ENCODE data around the gene PKDCC. TPM values are rescaled to one million over a fixed set of nuclear protein-coding genes. Genes with fewer than 3 reads are reported as not detected.
"Not testable (repeated sequence)": the region's sequence is repeated elsewhere in the genome, so short reads cannot be mapped to it uniquely, and the experiment has no call there.

The PKDCC gene
- polyA plus RNA-seq, 1 donor from 2014 or later, result not detected

DNA sequence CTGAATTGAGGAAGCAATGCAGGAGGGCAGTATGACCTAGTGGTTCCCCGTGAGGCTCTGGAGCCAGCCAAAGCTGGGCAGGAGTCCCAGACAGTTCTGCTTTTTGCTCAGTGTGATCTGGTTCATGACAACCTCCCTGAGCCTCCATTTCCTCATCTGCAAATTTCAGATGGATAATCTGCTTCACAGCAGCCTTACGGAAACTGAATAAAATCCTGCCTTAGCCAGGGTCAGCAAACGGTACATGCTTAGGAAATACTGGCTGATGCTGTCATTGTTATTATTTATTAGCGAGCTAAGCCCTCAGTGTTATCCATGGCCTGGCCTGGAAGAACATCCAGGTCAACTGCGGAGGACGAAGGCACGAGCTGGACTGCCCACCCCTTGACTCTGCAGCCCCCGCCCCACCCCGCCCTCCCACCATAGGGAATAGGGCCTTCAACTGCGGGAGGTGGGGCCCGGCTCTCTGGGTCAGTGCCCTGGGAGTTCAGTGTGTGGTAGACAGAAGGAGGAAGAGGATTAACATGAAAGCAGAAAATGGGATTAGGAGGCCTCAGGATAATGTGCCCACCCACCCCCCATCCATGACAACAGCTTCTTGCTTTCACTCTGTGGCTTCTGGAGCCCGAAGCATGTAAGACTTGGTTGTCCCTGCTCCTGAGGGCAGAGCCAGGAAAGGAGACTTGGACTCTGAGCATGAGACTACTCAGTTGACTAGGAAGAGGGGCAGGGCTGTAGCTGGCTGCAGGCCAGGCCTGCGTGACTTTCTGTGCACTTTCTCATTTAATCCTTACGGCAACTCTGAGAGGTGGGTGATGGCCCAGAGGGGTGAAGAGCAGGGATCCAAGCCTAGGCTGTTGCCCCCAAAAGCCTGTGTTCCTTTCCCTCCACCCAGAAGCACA is 13.1 kb downstream of the PKDCC start:
- Mint-ChIP-seq H3K4me1 (no peaks in the 10 kb centered on the region), H3K4me3 (no peak overlapping the region), H3K27ac (no peak overlapping the region), H3K36me3 (no peaks in the 10 kb centered on the region), H3K27me3 (peaks cover 4% of the 10 kb centered on the region), H3K9me3 (peaks cover 0 to 1% (median 0%) of the 10 kb centered on the region in 3 donors)

GRCh38 chr2:42061839-42062238 is 14.0 kb downstream of the PKDCC start:
- no peaks in the 10 kb centered on the region for H3K4me1 Mint-ChIP-seq
- H3K36me3 Mint-ChIP-seq, result peaks cover 2% of the 10 kb centered on the region
- peaks cover 4% of the 10 kb centered on the region for H3K27me3 Mint-ChIP-seq
- H3K27ac Mint-ChIP-seq, result no peak overlapping the region
- H3K4me3 Mint-ChIP-seq, result no peak overlapping the region
- H3K9me3 Mint-ChIP-seq, result peaks cover 0 to 1% (median 0%) of the 10 kb centered on the region in 3 donors

DNA sequence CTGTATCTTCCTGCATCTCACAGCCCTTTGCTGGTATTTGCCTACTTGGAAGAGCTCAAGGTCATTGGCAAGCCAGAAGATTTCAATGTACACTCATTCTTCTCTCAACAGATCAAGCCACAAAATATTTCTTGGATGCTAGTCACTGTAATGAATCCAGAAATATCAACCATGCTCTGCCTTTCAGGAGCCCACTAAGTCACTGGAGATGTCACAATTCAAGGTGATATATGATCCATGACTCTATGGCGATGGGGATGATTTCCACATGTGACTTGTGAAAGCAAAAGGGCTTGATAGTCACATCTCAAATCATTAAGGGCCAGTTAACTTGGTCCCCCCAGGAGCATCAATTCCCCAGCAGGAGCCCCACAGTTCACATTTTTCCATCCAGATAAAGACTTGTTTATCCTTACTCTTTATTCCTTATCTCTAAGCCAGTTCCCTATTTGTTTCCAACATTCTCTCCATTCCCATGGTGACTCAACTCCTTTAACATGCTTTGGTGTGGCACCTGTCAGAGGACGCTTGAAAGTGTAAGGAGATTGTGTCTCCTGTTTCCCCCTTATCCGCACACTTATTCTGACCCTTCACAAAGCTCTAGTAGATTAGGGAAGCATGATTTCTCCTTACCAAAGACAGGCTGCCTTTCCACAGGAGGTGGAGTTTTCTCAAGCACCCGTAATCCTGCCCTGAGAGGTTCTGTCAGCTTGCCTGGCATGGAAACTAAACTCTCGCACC is 15.8 kb downstream of the PKDCC start:
- H3K9me3 Mint-ChIP-seq, result peaks cover 0 to 1% (median 0%) of the 10 kb centered on the region in 3 donors
- H3K4me1 Mint-ChIP-seq, result no peaks in the 10 kb centered on the region
- H3K27ac Mint-ChIP-seq, result no peak overlapping the region
- H3K4me3 Mint-ChIP-seq, result no peak overlapping the region
- peaks cover 2% of the 10 kb centered on the region for H3K36me3 Mint-ChIP-seq
- no peaks in the 10 kb centered on the region for H3K27me3 Mint-ChIP-seq

- Mint-ChIP-seq H3K9me3 (peaks cover 0 to 1% (median 0%) of the 10 kb centered on the region in 3 donors), H3K27ac (no peak overlapping the region), H3K4me1 (no peaks in the 10 kb centered on the region), H3K27me3 (peaks cover 3% of the 10 kb centered on the region), H3K36me3 (peaks cover 2% of the 10 kb centered on the region), H3K4me3 (no peak overlapping the region)
Observed at GRCh38 chr2:42064417-42064942, 16.7 kb downstream of the PKDCC start.

GRCh38 chr2:42065753-42066152 is 17.9 kb downstream of the PKDCC start:
- H3K4me3 Mint-ChIP-seq, H3K4me1 Mint-ChIP-seq, H3K9me3 Mint-ChIP-seq, H3K36me3 Mint-ChIP-seq, H3K27me3 Mint-ChIP-seq, H3K27ac Mint-ChIP-seq: not testable (repeated sequence)

GRCh38 chr2:42067001-42067400 is 19.2 kb downstream of the PKDCC start:
- not testable (repeated sequence) for H3K36me3 Mint-ChIP-seq, H3K4me3 Mint-ChIP-seq

DNA sequence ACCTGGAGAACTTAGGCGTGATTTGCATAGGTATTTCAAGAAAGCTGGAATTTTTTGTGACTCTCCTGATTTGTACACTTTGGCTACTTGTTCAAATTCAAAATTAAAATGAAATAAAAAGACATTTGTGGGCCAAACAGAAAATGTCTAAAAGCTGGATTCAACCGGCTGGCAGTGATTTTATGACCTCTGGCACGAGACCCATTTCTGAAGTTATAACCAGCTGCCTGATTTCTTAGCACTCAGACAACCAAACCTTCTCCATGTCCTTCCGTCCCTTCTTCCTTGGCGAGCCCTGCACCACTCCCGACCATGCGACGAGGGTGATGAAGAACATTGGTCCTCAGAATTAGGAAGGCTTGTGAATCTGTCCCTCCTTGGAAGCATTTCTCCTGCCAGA is 19.7 kb downstream of the PKDCC start:
- peaks cover 2% of the 10 kb centered on the region for H3K36me3 Mint-ChIP-seq
- peaks cover 0 to 1% (median 0%) of the 10 kb centered on the region in 3 donors for H3K9me3 Mint-ChIP-seq
- no peaks in the 10 kb centered on the region for H3K4me1 Mint-ChIP-seq
- no peak overlapping the region for H3K4me3 Mint-ChIP-seq
- H3K27me3 Mint-ChIP-seq, result peaks cover 3% of the 10 kb centered on the region
- no peak overlapping the region for H3K27ac Mint-ChIP-seq

More at GRCh38 chr2:42067001-42067400, 19.2 kb downstream of the PKDCC start:
- not testable (repeated sequence) for H3K27ac Mint-ChIP-seq, H3K9me3 Mint-ChIP-seq, H3K4me1 Mint-ChIP-seq, H3K27me3 Mint-ChIP-seq

DNA sequence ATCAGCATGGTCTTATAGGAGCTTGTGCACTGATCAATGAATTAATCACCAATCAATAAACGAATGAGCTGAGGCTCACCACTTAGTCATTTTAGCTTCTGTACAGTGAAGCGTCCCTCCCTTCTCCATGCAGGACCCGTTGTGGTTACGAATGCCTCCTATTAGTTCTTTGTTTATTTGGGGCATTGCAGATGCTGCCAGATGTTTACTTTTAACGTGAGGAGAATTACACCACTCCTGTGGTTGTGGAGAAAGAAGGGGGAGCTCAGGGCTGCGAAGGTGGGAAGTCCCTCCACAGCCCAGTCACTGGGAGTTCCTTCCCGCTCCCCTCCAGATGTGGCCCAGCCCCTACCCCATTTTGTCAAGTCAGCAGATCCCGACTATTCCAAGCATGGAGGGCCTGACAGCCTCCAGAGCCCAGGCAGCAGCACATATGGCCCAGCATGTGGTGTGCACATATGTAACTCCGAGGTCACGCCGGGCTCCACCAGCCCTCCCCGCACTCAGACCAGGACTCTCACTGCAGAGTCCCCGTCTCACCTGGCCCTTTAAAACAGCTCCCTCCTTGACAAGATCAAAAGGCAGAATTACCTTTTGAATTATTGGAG is 20.9 kb downstream of the PKDCC start:
- Mint-ChIP-seq H3K27me3 (peaks cover 3% of the 10 kb centered on the region), H3K27ac (no peak overlapping the region), H3K4me1 (no peaks in the 10 kb centered on the region), H3K36me3 (peaks cover 2% of the 10 kb centered on the region), H3K9me3 (no peaks in the 10 kb centered on the region), H3K4me3 (no peak overlapping the region)

GRCh38 chr2:42069568-42069967 is 21.7 kb downstream of the PKDCC start:
- peaks cover 3% of the 10 kb centered on the region for H3K27me3 Mint-ChIP-seq

DNA sequence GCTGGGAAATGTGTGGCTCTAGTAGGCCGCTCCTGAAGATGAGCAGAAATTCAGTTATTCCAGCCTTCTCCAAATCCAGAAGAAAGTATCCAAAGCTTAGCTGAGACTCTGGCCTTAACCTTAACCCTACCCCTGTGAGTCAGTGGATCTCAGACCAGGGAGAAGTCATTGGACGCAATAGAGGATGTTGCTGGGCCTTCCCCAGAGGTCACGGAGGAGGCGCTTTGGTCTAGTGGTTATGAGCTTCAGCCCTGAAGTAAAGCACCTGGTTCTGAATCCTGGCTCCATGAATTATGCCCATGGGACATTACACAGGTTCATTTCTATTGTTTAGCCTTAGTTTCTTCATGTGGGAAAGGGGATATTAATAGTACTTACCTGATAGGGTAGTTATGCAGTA is 24.0 kb downstream of the PKDCC start:
- Mint-ChIP-seq H3K4me1 (no peaks in the 10 kb centered on the region), H3K27ac (no peak overlapping the region), H3K36me3 (no peaks in the 10 kb centered on the region), H3K27me3 (peaks cover 5% of the 10 kb centered on the region), H3K9me3 (no peaks in the 10 kb centered on the region), H3K4me3 (no peak overlapping the region)

More at GRCh38 chr2:42069568-42069967, 21.7 kb downstream of the PKDCC start:
- H3K4me3 Mint-ChIP-seq, result no peak overlapping the region
- H3K9me3 Mint-ChIP-seq, result no peaks in the 10 kb centered on the region
- no peaks in the 10 kb centered on the region for H3K4me1 Mint-ChIP-seq
- H3K27ac Mint-ChIP-seq, result no peak overlapping the region
- H3K36me3 Mint-ChIP-seq, result peaks cover 2% of the 10 kb centered on the region

DNA sequence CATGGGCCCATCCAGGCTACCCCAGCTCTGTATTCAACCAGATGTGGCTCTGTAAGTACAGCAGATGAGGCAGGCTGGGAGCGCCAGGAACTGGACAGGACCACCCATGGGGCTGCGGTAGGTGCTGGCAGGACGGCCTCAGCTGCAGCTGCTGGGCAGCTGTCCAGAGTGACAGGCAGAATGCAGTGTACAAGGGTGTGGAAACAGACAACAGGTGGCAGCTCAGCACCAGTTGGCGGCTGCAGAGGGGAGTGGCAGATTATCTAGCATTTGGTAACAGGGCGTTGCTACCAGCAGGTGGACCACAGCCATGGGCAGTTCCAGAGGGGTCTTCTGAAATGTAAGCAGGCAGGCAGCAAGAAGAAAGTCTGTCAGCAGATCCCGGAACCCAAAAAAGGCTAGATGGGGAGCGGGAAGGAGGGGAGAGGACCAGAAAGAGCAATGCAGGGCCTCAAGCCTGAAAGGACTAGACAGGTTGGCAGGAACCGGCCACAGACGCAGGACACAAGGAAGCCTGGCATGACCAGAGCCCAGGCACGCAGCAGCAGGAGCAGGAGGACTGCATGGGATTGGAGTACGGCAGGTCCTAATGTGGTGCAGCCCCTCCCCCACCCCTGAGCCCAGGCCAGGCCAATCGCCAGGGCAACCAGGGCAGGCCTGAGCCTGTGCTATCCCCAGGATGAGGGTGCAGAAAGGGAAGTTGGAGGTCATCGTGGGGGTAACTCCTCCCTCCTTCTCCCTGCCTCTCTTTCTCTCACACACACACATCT is 24.7 kb downstream of the PKDCC start:
- Mint-ChIP-seq H3K27me3 (peaks cover 7% of the 10 kb centered on the region), H3K36me3 (no peaks in the 10 kb centered on the region)

GRCh38 chr2:42073739-42074503 is 26.1 kb downstream of the PKDCC start:
- no peak overlapping the region for H3K4me3 Mint-ChIP-seq
- H3K27me3 Mint-ChIP-seq, result peaks cover 7% of the 10 kb centered on the region
- no peak overlapping the region for H3K27ac Mint-ChIP-seq
- no peaks in the 10 kb centered on the region for H3K36me3 Mint-ChIP-seq
- H3K9me3 Mint-ChIP-seq, result no peaks in the 10 kb centered on the region
- H3K4me1 Mint-ChIP-seq, result no peaks in the 10 kb centered on the region

More for the DNA sequence above, 24.7 kb downstream of the PKDCC start:
- Mint-ChIP-seq H3K27ac (no peak overlapping the region), H3K9me3 (no peaks in the 10 kb centered on the region), H3K4me1 (no peaks in the 10 kb centered on the region), H3K4me3 (no peak overlapping the region)

GRCh38 chr2:42074661-42075060 is 26.8 kb downstream of the PKDCC start:
- Mint-ChIP-seq H3K27ac (no peak overlapping the region), H3K27me3 (peaks cover 7% of the 10 kb centered on the region), H3K4me3 (peak overlapping the region in 1 of 4 donors; percentile 35), H3K36me3 (no peaks in the 10 kb centered on the region), H3K9me3 (no peaks in the 10 kb centered on the region), H3K4me1 (no peaks in the 10 kb centered on the region)

Data from IgD-negative memory B cell (primary cell).